ENCODE measurements around the gene NOL12.

Gene NOL12

DNA sequence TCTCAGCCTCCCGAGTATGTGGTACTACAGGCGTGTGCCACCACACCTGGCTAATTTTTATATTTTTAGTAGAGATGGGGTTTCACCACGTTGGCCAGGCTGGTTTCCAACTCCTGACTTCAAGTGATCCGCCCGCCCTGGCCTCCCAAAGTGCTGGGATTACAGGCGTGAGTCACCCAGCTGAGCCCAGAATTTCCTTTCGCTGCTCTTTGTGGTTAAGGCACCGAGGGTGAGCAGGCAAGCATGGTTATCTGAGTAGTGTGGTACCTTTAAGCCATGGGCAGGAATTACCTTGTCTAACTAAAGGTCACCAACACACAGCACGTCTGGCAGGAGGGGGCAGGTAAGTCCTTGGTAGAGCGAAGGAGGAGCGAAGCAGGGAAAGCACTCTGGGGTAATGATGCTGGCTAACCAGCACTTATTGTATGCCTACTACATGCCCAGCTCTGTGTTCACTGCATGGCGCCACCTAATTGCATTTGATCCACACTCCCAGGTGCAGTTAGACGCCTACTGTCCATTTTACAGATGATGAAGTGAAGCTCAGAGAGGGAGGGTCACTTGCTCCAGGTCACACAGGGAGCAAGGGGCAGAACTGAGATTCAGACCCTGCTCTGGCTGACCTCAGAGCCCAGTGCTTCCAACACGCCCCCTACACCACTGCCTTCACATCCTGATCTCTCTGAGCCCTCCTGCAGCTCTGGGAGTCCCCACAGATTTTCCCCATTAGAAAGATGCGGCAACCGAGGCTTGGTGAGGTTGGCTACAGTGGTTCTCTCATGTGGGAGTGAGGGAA is 56.4 kb downstream of the NOL12 start:
- no peak for DNase-seq
- Mint-ChIP-seq H3K9me3 (no peaks in the 10 kb centered on the region), H3K27me3 (ENCODE audit: low read depth, poor library complexity) (peaks cover 2% of the 10 kb centered on the region), H3K4me3 (peak overlapping the region; percentile 8), H3K27ac (peak overlapping the region; percentile 71), H3K4me1 (peaks cover 73% of the 10 kb centered on the region), H3K36me3 (ENCODE audit: low read depth) (no peaks in the 10 kb centered on the region)
- TF ChIP-seq CTCF (IDR thresholded peaks at IDR 0.05) = no peak

All from nephron progenitor cell (in vitro differentiated cells).